HG02970 (cell line): Measurements from ENCODE around the gene CYP27B1.

Experiments used
- ATAC-seq: cut with Tn5 transposase; IDR thresholded peaks from one replicate; pipeline ENCODE4 v1.9.1; 2021; ENCODE audit warnings: mild to moderate bottlenecking, moderate library complexity, moderate number of reproducible peaks; ENCODE audit not compliant: unreplicated experiment, low FRiP score

CYP27B1 gene

GRCh38 chr12:57753756-57754337, 13.0 kb downstream of the CYP27B1 start:
- ATAC-seq = no peak

- no peak for ATAC-seq
These were observed 14.2 kb downstream of the CYP27B1 start for GRCh38 chr12:57752668-57753000.

GRCh38 chr12:57751788-57752667, 14.8 kb downstream of the CYP27B1 start, which contains the start of gene CDK4:
TSS of gene CDK4 (minus strand) at chr12:57752310. CDS start at chr12:57751717, 593 bp downstream.
- ATAC-seq = peak; percentile 81

GRCh38 chr12:57751432-57751787, 15.5 kb downstream of the CYP27B1 start:
- ATAC-seq = no peak

- no peak for ATAC-seq
These were observed 16.1 kb downstream of the CYP27B1 start for GRCh38 chr12:57750561-57751431.

- no peak for ATAC-seq
These were observed 17.8 kb downstream of the CYP27B1 start for GRCh38 chr12:57749061-57749460.

- ATAC-seq = no peak
These were observed 20.9 kb downstream of the CYP27B1 start for GRCh38 chr12:57746025-57746424.

GRCh38 chr12:57745485-57745881, 21.4 kb downstream of the CYP27B1 start:
- no peak for ATAC-seq

- peak; percentile 84 for ATAC-seq
These were observed 21.9 kb downstream of the CYP27B1 start, which contains the start of gene TSPAN31 for GRCh38 chr12:57744777-57745484. TSS of gene TSPAN31 (plus strand) at chr12:57745039. CDS start at chr12:57745155, 116 bp downstream.

GRCh38 chr12:57744194-57744776, 22.6 kb downstream of the CYP27B1 start:
- ATAC-seq = peak; percentile 39

- ATAC-seq = no peak
These were observed 23.1 kb downstream of the CYP27B1 start for GRCh38 chr12:57743769-57744168.

- peak; percentile 44 for ATAC-seq
These were observed 24.8 kb downstream of the CYP27B1 start for GRCh38 chr12:57741844-57742738.

GRCh38 chr12:57741413-57741789, 25.5 kb downstream of the CYP27B1 start:
- ATAC-seq = no peak

- ATAC-seq = no peak
These were observed 26.0 kb downstream of the CYP27B1 start for GRCh38 chr12:57740656-57741412.

GRCh38 chr12:57739914-57740538, 26.9 kb downstream of the CYP27B1 start:
- ATAC-seq = no peak

GRCh38 chr12:57739387-57739786, 27.5 kb downstream of the CYP27B1 start:
- ATAC-seq = no peak

- ATAC-seq = no peak
These were observed 28.1 kb downstream of the CYP27B1 start, which contains the start of gene AGAP2 for GRCh38 chr12:57738661-57739237. TSS of gene AGAP2 (minus strand) at chr12:57738742. CDS start at chr12:57738246, 496 bp downstream.
